Lower leg skin (tissue), 4 donors: ENCODE results near the gene ARSJ. TPM values are rescaled to one million over a fixed set of nuclear protein-coding genes. Genes with fewer than 3 reads are reported as not detected.

Experiments used
- DNase-seq, 2 donors: peaks; one replicate each; pipeline ENCODE4 v3.0.0-alpha.2; 2019; ENCODE audit warnings: low spot score in 2 of 2
- H3K4me3 ChIP-seq: fragments of 200-600 bp; sonication (generic); 2 replicates; pipeline ENCODE4 v1.5.1; 2017; ENCODE audit warnings: mild to moderate bottlenecking, low read depth; ENCODE audit not compliant: poor library complexity, severe bottlenecking
- POLR2A ChIP-seq, 2 donors: fragments of 450-650 bp; IDR thresholded peaks; one replicate each; pipeline ENCODE4 v1.6.1; 2016 to 2017; ENCODE audit warnings: antibody characterized with exemption in 2 of 2, mild to moderate bottlenecking in 1 of 2, moderate library complexity in 1 of 2
- WGBS, 2 donors: methylation state at CpG; one replicate each; pipeline ENCODE4 v1.1.5; 2018; 5-methylcytosine and 5-hydroxymethylcytosine counted together
- intact Hi-C: fragments of 100-400 bp; cut with DNase I; formaldehyde crosslinking; loops from one replicate; pipeline ENCODE4 v1.15.0; 2023; ENCODE audit warnings: low total_unique reads
- total RNA-seq, 4 donors: library from RNA; depleted of rRNA; stranded (reverse); fragments of >200 nt; gene quantifications; one replicate each; pipeline ENCODE4 v1.1.0, GENCODE V29; 2016
- TF ChIP-seq, protein P1 (sequence below), 3 donors: fragments of 450-650 bp; IDR thresholded peaks; one replicate each; pipeline ENCODE4 v1.5.1; 2016; ENCODE audit warnings: antibody characterized with exemption in 3 of 3, mild to moderate bottlenecking in 3 of 3, moderate library complexity in 2 of 3

Gene ARSJ
- total RNA-seq, 4 donors from 2014 or later = 0.42 to 3.7 (median 1.6) TPM

DNA sequence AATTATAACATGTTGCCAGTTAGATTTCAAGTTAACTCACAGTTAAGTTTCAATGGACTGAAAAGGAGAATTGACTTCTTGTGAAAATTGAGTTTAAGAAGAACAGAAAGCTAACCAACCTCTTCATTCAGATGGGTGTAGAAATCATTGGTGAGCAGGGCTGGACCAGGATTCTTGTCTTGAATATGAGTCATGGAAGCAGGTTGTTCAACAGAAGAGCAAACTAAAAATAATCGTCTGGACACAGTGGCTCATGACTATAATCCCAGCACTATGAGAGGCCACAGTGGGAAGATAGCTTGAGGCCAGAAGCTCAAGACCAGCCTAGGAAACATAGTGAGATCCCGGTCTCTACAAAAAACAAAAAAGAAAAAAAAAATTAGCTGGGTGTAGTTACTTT, 98.2 kb downstream of the ARSJ start:
- 65 to 82% methylated on average over 2 of the region's 2 CpGs for WGBS, 2 donors
- H3K4me3 ChIP-seq = no peak overlapping the region
- no peak for DNase-seq
- TF ChIP-seq POLR2A (IDR thresholded peaks at IDR 0.05) = no peak
- intact Hi-C loops = no loop called here

DNA sequence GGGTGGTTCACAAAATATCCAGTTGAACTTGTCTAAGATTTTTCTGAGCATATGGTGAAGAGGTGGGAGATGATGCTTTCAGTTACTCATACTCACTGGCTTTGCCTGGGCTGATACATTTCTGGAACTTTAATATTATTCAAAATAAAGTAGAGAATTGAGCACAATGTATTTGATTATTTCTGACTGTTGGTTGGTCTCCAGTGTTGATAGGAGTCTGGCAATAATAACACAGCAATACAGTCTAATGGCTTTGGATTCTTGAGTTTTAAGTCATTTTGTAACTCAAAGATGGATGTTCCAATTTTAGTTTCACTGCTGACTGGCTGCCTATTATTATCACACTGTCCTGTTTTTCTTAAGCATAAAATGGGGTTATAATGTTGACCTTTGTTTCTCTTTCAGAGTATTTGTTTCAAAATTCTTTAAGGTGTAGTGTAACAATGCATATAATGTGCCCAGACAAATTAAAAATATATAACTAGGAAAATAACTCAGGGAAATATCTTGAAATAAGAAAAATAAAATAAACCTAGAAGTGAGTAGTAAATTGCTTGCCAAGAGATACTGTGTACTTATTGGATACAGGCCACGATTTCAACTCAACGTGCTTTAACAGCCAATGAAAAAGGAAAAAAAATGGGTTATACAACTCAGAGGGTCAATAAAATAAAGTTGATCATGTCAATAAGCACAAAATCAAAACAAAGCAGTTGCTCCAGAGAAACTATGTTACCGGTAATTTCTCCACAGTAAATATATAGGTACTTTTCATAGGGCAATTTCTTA, 99.0 kb downstream of the ARSJ start:
- no peak overlapping the region for H3K4me3 ChIP-seq
- TF ChIP-seq POLR2A (IDR thresholded peaks at IDR 0.05) = no peak
- TF ChIP-seq, protein P1, sequence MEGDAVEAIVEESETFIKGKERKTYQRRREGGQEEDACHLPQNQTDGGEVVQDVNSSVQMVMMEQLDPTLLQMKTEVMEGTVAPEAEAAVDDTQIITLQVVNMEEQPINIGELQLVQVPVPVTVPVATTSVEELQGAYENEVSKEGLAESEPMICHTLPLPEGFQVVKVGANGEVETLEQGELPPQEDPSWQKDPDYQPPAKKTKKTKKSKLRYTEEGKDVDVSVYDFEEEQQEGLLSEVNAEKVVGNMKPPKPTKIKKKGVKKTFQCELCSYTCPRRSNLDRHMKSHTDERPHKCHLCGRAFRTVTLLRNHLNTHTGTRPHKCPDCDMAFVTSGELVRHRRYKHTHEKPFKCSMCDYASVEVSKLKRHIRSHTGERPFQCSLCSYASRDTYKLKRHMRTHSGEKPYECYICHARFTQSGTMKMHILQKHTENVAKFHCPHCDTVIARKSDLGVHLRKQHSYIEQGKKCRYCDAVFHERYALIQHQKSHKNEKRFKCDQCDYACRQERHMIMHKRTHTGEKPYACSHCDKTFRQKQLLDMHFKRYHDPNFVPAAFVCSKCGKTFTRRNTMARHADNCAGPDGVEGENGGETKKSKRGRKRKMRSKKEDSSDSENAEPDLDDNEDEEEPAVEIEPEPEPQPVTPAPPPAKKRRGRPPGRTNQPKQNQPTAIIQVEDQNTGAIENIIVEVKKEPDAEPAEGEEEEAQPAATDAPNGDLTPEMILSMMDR (IDR thresholded peaks at IDR 0.05) = no peak
- WGBS, 2 donors = 68 to 78% methylated on average over 3 of the region's 3 CpGs
- no peak for DNase-seq
- intact Hi-C loops = no loop called here

DNA sequence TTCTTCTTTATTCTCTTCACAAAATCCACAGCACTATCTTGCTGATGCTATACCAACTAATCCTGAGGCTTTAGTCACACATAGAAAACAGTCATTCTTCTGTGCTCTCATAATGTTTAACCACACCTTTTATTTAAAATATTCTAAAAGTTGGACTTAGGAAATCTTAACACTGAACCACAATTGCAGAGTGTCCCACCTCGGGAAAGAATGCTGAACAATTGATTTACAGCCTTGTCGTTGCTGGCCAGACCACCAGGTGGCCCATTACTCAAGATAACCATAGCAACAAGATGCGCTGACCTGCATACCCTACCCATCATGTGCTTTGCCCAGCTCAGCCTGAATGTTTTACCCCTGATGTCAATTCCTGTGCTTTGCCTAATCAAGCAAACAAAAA, 100.8 kb downstream of the ARSJ start:
- 35 to 36% methylated on average over 3 of the region's 3 CpGs for WGBS, 2 donors
- no peak for DNase-seq
- no peak overlapping the region for H3K4me3 ChIP-seq
- intact Hi-C loops = no loop called here
- no peak for TF ChIP-seq POLR2A (IDR thresholded peaks at IDR 0.05)
- TF ChIP-seq, protein P1 (IDR thresholded peaks at IDR 0.05) = no peak

DNA sequence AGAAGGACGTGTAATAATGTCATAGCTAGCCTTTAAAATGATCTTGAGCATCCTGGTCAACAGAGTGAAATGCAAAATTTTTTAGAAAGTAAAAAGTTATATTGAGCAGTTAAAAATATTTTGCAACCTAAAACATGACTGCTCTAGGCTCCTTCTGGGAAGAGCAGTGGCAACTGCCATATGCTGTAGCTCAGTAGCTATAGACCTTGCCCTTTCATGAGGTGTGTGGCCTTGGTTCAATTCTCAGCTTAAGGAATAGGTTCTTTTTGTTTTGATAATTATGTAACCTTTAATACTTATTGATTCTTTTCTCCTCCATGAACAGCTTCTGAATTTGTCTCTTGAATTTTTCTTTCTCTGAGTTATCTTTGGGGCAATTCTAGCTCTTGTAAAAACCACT, 105.0 kb downstream of the ARSJ start:
- intact Hi-C loops = no loop called here
- no peak for DNase-seq
- TF ChIP-seq, protein P1 (IDR thresholded peaks at IDR 0.05) = no peak
- no peak for TF ChIP-seq POLR2A (IDR thresholded peaks at IDR 0.05)
- 79 to 91% methylated on average over 1 of the region's 1 CpG for WGBS, 2 donors
- no peak overlapping the region for H3K4me3 ChIP-seq

DNA sequence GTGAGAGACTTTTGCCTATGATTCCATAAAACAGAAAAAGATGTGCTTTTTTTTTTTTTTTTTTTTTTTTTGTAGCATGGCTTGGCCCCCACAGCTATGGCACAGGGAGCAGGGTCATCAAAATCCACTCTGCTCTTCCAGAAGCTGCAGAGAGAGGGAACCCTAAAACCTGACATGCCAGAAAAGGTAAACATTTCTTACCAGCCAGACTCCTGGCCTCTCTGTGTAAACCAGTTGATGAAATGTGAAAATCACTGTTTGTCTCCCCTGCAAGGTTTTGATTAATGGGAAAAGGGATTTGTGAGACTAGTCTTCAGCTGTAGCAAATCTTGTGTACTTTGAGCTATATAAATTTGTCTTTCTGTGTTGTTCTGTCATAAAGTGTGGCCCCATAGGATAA, 105.9 kb downstream of the ARSJ start:
- intact Hi-C loops = no loop called here
- DNase-seq = no peak
- no peak overlapping the region for H3K4me3 ChIP-seq
- TF ChIP-seq, protein P1 (IDR thresholded peaks at IDR 0.05) = no peak
- TF ChIP-seq POLR2A (IDR thresholded peaks at IDR 0.05) = no peak

DNA sequence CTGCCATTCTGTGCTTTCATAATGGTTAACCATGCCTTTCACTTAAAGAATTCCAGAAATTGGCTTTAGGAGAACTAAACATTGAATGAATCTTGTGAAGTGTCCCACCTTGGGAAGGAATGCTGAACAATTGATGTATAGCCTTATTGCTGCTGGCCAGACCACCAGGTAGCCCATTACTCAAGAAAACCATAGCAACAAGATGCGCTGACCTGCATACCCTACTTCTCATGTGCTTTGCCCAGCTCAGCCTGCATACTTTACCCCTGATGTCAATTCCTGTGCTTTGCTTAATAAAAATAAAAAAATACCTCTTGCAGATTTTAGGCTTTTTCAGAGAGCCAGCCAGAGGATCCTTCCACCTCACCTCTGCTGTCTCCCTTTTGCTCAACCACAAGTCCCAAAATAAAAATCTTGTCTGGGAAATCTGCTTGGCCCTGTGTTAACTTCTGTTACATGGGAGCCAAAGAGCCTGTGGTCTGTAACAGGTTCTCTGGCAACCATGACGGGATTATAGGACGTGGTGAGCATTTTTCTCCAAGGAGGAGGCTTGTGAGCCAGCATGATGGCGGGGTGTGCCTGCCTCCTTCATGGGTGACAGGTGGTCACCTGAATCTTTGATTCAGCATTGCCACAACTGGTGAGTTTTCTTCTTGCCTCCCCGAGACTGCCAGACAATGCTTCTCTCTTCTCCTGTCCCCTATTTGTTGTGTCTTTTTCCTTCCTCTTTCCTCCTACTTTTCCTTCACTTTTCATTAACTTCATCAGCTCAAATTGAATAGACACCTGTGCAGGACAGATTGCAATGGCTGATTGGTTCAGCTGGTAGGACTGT, 106.8 kb downstream of the ARSJ start:
- DNase-seq = no peak
- intact Hi-C loops = no loop called here
- 74 to 78% methylated on average over 5 of the region's 5 CpGs for WGBS, 2 donors

More for the DNA sequence above, 106.8 kb downstream of the ARSJ start:
- no peak overlapping the region for H3K4me3 ChIP-seq
- TF ChIP-seq POLR2A (IDR thresholded peaks at IDR 0.05) = no peak
- TF ChIP-seq, protein P1 (IDR thresholded peaks at IDR 0.05) = no peak
